Testis (tissue), 3 donors: Measurements from ENCODE around the gene BMERB1. TPM values are rescaled to one million over a fixed set of nuclear protein-coding genes. Genes with fewer than 3 reads are reported as not detected.

ENCODE experiments used
- DNase-seq: peaks from one replicate; pipeline ENCODE4 v3.0.0-alpha.2; 2019
- H3K27ac ChIP-seq, 2 donors: fragments of 200-600 bp; sonication (generic); one replicate each; pipeline ENCODE4 v1.5.1; 2019
- H3K27me3 ChIP-seq: fragments of 200-600 bp; sonication (generic); one replicate; pipeline ENCODE4 v1.5.1; 2019
- H3K36me3 ChIP-seq: fragments of 200-600 bp; sonication (generic); one replicate; pipeline ENCODE4 v1.5.1; 2017; ENCODE audit warnings: low read depth; ENCODE audit errors: missing control alignments
- H3K4me1 ChIP-seq: fragments of 200-600 bp; sonication (generic); one replicate; pipeline ENCODE4 v1.5.1; 2019
- H3K4me3 ChIP-seq, 2 donors: fragments of 200-600 bp; sonication (generic); one replicate each; pipeline ENCODE4 v1.5.1; 2017 to 2019
- H3K9me3 ChIP-seq: fragments of 200-600 bp; sonication (generic); one replicate; pipeline ENCODE4 v1.5.1; 2017
- POLR2A ChIP-seq: fragments of 450-650 bp; IDR thresholded peaks from one replicate; pipeline ENCODE4 v1.6.1; 2017; ENCODE audit warnings: antibody characterized with exemption, mild to moderate bottlenecking, moderate library complexity
- WGBS, 2 donors: methylation state at CpG; one replicate each; pipeline ENCODE4 v1.1.5; 2018; 5-methylcytosine and 5-hydroxymethylcytosine counted together
- intact Hi-C: fragments of 100-400 bp; cut with DNase I; formaldehyde crosslinking; loops from one replicate; pipeline ENCODE4 v1.15.1; 2023; ENCODE audit warnings: low total_unique reads
- polyA plus RNA-seq: library from polyadenylated mRNA; stranded (reverse); fragments of 350-450 nt; fragmentation: Illumina TruSeq; extraction: RNeasy Lipid Tissue Mini Kit (QIAGEN cat#74804); gene quantifications from one replicate; pipeline ENCODE4 v1.2.3, GENCODE V29; 2014; ENCODE audit warnings: low read depth, low replicate concordance; ENCODE audit not compliant: insufficient read depth
- total RNA-seq, 2 donors: library from RNA; depleted of rRNA; stranded (reverse); fragments of >200 nt; gene quantifications; one replicate each; pipeline ENCODE4 v1.2.3, GENCODE V29; 2016
- TF ChIP-seq, protein P1 (sequence below), 3 experiments: fragments of 450-650 bp in 2 of 3; fragments of 200-600 bp in 1 of 3; sonication (generic) in 1 of 3; IDR thresholded peaks; one replicate each; pipeline ENCODE4 v1.5.1; 2016 to 2019; ENCODE audit warnings: antibody characterized with exemption in 3 of 3, mild to moderate bottlenecking in 2 of 3, moderate library complexity in 1 of 3

Gene BMERB1
- total and polyA plus RNA-seq, 3 donors from 2014 or later: 54.1 to 102 (median 63.1) TPM

DNA sequence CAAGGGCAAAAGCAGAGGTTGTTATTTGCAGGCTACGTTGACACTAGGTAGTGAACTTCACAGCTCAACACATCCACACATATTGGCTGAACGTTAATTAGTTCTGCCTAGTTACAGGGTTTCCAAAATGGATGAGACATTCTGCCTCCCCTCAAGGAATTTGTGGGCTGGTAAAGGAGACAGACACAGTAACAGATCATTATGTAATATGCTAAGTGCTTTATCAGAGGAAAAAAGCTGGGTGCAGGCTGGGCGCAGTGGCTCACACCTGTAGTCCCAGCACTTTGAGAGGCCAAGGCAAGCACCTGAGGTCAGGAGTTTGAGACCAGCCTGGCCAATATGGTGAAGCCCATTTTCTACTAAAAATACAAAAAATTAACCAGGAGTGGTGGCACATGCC lies 26.2 kb downstream of the BMERB1 start:
- no peaks in the 10 kb centered on the region for H3K36me3 ChIP-seq
- WGBS, 2 donors: 82 to 92% methylated on average over 3 of the region's 3 CpGs
- intact Hi-C loops: no loop called here
- H3K27me3 ChIP-seq: no peaks in the 10 kb centered on the region
- no peaks in the 10 kb centered on the region for H3K4me1 ChIP-seq
- H3K27ac ChIP-seq: no peak overlapping the region
- DNase-seq: no peak
- no peaks in the 10 kb centered on the region for H3K9me3 ChIP-seq
- TF ChIP-seq, protein P1, sequence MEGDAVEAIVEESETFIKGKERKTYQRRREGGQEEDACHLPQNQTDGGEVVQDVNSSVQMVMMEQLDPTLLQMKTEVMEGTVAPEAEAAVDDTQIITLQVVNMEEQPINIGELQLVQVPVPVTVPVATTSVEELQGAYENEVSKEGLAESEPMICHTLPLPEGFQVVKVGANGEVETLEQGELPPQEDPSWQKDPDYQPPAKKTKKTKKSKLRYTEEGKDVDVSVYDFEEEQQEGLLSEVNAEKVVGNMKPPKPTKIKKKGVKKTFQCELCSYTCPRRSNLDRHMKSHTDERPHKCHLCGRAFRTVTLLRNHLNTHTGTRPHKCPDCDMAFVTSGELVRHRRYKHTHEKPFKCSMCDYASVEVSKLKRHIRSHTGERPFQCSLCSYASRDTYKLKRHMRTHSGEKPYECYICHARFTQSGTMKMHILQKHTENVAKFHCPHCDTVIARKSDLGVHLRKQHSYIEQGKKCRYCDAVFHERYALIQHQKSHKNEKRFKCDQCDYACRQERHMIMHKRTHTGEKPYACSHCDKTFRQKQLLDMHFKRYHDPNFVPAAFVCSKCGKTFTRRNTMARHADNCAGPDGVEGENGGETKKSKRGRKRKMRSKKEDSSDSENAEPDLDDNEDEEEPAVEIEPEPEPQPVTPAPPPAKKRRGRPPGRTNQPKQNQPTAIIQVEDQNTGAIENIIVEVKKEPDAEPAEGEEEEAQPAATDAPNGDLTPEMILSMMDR (IDR thresholded peaks at IDR 0.05): no peak
- no peak for TF ChIP-seq POLR2A
- no peak overlapping the region for H3K4me3 ChIP-seq

DNA sequence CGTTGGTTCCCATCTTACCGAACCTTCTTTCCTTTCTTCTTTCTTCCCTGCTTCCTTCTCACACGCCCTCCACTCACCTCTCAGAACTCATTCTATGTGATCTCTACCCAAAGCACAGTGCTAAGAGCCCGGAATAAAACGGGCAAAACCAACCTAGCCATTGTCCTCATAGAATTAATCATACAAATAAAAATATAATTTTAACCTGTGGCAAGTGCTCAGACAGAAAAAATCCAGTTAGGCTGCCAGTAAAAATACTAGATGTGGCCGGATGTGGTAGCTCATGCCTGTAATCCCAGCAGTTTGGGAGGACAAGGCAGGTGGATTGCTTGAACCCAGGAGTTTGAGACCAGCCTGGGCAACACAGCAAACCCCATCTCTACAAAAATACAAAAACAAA lies 27.0 kb downstream of the BMERB1 start:
- Histone ChIP-seq H3K27me3 (no peaks in the 10 kb centered on the region), H3K4me1 (no peaks in the 10 kb centered on the region), H3K9me3 (no peaks in the 10 kb centered on the region), H3K27ac (no peak overlapping the region), H3K4me3 (no peak overlapping the region), H3K36me3 (no peaks in the 10 kb centered on the region)
- TF ChIP-seq, protein P1 (IDR thresholded peaks at IDR 0.05): no peak
- no peak for TF ChIP-seq POLR2A
- intact Hi-C loops: no loop called here
- WGBS, 2 donors: 91 to 96% methylated on average over 6 of the region's 6 CpGs
- no peak for DNase-seq

DNA sequence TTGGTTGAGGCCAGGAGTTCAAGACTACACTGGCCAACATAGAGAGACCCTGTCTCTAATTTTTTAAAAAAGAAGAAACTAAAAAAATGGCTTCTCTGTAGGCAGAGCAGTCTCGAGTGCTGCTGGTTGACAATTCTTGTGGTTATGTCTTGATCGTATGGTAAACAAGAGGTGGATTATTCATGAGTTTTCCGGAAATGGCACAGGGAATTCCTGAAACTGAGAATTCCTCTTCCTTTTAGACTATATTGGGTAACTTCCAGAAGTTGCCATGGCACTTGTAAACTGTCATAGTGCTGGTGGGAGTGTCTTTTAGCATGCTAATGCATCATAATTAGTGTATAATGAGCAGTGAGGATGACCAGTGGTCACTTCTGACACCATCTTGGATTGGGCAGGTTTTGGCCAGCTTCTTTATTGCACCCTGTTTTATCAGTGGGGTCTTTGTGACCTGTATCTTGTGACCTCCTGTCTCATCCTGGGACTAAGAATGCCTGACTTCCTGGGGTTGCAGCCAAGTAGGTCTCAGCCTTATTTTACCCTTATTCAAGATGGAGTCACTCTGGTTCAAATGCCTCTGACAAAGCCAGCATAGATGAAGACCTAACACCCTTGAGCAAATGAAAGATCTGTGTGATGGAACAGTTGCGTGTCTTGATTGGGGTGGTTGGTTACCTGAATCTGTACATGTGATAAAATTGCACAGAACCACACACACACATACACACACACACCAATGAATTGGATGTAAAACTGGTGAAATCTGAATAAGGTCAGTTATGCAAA lies 30.2 kb downstream of the BMERB1 start:
- no peak for DNase-seq
- no peak overlapping the region for H3K4me3 ChIP-seq
- intact Hi-C loops: no loop called here
- no peaks in the 10 kb centered on the region for H3K9me3 ChIP-seq
- 71 to 73% methylated on average over 4 of the region's 4 CpGs for WGBS, 2 donors
- H3K27me3 ChIP-seq: no peaks in the 10 kb centered on the region
- TF ChIP-seq, protein P1 (IDR thresholded peaks at IDR 0.05): no peak
- no peak for TF ChIP-seq POLR2A
- H3K4me1 ChIP-seq: no peaks in the 10 kb centered on the region
- no peaks in the 10 kb centered on the region for H3K36me3 ChIP-seq
- H3K27ac ChIP-seq: no peak overlapping the region

GRCh38 chr16:15466131-15466530 lies 31.7 kb downstream of the BMERB1 start:
- H3K27me3 ChIP-seq: no peaks in the 10 kb centered on the region
- TF ChIP-seq, protein P1 (IDR thresholded peaks at IDR 0.05): no peak
- no peak for TF ChIP-seq POLR2A
- whole genome bisulfite sequencing, 2 donors: 90 to 91% methylated on average over 2 of the region's 2 CpGs
- no peak overlapping the region for H3K27ac ChIP-seq
- intact Hi-C loops: no loop called here
- H3K9me3 ChIP-seq: no peaks in the 10 kb centered on the region
- no peaks in the 10 kb centered on the region for H3K4me1 ChIP-seq
- H3K4me3 ChIP-seq: no peak overlapping the region
- no peak for DNase-seq
- H3K36me3 ChIP-seq: no peaks in the 10 kb centered on the region
